Stimulated activated CD8-positive, alpha-beta memory T cell treated with anti-CD3 and anti-CD28 coated beads, Interleukin-12 subunit alpha, Interleukin-12 subunit beta, amount 100 ng/mL, for 1 hour (primary cell): ENCODE data around the gene DEFB112.

Source experiments
- DNase-seq: peaks from one replicate; pipeline ENCODE4 v3.0.0-alpha.2; 2020; ENCODE audit warnings: low read depth

Gene DEFB112

DNA sequence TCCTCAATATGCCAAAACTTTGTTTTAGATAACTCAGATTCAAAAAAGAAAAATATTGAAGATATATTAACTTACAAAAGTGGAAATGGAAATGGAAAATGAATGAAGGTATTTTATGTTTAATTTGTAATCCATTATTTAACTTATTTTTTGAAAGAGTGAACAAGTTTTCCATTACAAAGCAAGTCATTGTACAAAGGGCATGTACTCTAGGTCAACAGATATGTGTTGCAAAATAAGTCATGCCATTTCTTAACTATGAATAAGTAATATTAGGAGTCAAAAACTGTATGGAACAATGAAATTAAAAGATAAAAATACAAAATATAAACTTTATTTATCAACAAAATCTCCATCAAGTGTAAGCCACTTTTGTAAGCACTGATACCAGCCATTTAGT lies 54.5 kb downstream of the DEFB112 start:
- no peak for DNase-seq
